ENCODE measurements around the gene TMEM38B.

The TMEM38B gene, protein sequence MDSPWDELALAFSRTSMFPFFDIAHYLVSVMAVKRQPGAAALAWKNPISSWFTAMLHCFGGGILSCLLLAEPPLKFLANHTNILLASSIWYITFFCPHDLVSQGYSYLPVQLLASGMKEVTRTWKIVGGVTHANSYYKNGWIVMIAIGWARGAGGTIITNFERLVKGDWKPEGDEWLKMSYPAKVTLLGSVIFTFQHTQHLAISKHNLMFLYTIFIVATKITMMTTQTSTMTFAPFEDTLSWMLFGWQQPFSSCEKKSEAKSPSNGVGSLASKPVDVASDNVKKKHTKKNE

DNA sequence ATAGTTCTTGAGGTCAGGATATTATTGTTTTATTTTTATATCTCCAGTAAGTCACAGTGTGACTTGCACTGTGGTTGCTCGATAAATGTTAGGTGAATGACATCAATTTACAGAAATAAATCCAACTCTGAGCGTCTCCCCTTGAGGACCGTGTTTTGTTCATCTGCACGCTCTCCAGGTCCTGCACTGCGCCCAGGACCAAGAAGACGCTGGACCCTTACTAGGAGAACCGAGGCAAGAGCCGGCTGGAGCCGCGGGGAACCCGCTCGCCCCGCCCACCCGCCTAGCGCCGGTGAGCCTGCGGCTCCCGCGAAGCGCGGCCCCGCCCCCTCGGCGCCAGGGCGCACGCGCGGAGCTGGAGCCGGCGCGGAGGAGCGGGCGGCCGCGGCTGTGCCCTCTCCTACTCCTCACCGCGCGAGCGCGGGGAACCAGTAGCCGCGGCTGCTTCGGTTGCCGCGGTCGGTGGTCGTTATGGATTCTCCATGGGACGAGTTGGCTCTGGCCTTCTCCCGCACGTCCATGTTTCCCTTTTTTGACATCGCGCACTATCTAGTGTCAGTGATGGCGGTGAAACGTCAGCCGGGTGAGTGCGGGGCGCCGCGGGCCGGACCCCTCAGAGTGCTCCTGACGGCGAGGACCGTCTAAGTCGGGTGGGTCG lies at the start of gene TMEM38B:
Gene TMEM38B (plus strand): TSS at position 352 of the 658 bp plus-strand sequence. CDS start 120 bp downstream, at position 472.
- DNase-seq (ENCODE audit: low spot score): peak; percentile 99

DNA sequence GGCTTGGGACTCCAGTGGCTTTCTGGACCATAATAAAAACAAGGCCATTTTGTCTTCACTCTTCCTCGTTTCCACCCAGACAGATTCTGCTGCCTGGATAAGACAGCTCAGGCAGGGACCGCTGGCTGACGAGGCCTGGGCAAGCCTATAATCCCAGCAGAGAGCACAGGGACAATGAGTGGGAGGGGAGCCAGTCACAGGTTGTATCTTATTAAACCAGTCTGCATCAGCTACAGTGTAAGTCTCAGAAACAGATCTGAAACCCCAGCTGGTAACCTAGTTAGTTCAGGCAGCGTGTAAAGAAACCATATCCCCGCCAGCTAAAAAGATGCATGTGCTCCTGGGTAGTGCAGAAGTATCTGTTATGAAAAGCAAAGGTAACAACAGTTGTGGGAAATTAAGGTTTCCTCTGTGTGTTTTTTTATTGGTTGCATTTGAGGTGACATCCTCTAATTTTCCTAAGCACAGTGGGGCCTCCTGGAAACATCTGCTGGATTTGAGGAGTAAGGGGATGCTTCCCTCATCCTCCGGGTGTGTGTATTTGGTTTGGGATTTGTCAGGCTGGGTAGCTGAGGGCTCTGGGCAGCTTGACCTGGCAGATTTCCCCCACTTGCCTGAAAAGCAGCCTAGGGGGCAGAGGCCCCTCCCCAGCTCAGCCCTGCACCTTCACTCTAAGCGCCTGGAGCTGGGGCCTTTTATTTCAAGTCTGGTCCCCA lies 47.3 kb upstream of the TMEM38B start:
- peak; percentile 73 for DNase-seq (ENCODE audit: low spot score)

DNA sequence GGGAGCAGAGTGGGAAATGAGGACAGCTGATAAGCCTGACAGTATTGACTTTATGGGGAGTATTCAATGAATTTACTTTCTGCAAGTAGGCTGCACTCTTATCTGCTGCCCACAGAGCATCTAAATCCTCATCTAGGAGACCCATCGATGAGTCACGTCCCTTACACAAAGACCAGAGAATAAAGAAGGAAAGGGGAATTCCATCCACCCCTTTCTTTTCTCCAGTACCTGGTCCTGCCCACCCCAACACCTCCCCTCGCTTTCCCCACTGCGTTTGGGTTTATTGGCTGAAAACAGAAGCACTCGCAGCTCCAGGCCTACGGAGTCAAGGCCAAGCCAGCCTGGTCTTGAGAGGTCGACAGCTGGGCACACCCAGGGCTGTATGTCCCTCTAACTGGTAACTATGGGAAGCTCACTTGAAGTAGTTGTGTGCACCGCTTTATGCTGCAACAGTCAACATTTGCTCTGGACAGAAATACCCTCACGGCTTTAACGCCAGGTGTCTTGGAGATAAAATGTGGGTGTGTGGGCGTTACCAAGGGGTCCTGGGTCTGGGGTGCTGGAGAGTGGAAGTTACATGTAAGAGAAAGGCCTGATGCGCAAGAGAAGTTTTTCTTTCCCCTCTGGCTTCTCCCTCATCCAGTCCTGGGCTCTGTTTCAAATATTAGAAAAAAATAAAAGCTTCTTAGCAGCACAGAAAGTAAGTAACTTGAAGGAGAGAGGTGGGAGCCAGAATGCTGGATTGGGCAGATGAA lies 46.6 kb upstream of the TMEM38B start:
- DNase-seq (ENCODE audit: low spot score): no peak

DNA sequence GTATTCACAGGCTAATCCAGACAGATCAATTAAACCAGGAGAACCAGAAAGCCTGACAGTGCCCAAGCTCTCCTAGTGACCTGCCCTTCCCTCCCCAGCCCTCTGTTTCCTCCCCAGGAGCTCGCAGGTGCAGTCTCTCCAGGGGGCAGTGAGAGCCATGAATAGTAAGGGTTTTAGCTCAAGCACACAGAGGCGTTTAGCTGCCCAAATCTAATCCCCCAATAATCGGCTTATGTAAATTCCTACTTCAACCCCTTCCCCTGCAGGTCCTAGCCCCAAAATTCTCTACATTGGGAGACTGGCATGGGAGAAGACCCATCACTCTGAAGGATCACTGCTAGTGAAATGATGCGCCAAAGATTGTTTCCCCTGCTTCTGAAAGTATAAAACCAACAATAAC lies 42.5 kb upstream of the TMEM38B start:
- DNase-seq (ENCODE audit: low spot score): peak; percentile 68

DNA sequence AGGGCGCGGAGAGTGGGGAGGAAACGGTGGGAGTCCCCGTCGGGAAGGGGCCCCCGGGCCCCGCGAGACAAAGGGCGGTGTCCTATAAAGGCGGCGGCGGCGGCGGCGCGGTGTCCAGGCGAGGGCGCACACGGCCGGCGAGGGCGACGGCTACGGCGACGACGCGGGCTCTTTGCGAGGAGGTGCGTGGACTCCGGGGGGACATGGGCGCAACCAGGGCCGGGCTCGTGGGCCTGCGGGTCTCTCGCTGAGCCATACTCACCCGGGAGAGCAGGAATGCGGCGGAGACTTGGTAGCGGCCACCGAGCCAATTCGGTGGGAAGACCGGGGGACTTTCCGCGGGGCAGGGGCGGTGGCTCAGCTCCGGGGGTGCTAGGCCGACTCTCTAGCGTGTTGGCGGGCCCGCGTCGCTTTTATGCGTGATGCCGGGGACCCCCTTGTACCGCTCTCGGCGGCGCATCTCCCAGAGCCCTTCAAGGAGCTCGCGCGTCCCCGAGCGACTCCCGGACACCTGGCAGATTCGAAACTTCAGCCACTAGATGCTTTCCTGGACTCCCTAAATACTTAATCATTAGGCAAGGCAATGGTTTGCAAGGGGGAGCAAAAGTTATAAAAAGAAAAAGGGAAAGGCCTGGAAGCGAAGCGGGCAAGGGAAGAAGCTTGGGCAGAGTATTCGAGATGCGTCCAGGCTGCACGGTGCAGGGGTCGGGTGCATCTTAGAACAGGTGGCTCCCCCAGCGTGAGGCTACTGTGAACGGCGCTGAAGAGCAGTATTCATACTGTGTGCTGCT lies 38.0 kb upstream of the TMEM38B start:
- DNase-seq (ENCODE audit: low spot score): peak; percentile 81

DNA sequence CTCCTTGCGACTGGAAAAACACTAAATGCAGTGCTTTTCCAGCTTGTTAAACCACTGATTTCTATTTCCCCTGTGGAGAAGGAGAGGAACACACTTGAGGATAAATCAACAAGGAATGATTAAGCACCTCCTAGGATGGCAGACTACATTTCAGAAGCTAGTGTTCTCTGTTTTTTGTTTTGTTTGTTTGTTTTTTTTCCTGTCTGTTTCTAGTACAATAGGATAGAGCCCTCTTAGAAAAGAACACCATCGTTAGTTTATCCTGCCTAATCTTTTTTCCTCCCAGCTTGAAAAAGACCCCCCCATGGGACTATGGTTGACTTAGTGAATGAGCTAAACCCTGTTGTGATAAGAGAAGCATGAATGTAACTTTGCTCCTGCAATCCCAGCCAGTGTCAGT lies 36.0 kb upstream of the TMEM38B start:
- DNase-seq (ENCODE audit: low spot score): no peak

DNA sequence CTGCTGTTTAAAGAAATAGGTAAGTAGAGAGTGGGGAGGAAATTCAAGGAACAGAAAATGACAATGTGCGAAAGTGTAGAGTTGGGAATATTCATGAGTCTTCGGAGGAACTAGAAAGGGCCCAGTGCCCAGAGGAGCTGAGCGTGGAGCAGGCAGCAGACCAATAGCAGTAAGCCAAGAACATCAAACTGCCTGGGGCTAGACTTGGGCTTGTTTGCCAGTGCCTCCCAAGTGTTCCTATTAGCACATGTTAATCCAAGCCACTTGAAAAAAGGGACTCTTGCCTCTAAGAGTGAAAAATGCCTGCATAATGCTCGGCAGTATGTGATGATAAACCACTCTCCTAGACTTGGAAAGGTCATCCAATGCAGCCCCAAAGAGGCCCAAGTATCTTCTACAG lies 33.3 kb upstream of the TMEM38B start:
- DNase-seq (ENCODE audit: low spot score): no peak

DNA sequence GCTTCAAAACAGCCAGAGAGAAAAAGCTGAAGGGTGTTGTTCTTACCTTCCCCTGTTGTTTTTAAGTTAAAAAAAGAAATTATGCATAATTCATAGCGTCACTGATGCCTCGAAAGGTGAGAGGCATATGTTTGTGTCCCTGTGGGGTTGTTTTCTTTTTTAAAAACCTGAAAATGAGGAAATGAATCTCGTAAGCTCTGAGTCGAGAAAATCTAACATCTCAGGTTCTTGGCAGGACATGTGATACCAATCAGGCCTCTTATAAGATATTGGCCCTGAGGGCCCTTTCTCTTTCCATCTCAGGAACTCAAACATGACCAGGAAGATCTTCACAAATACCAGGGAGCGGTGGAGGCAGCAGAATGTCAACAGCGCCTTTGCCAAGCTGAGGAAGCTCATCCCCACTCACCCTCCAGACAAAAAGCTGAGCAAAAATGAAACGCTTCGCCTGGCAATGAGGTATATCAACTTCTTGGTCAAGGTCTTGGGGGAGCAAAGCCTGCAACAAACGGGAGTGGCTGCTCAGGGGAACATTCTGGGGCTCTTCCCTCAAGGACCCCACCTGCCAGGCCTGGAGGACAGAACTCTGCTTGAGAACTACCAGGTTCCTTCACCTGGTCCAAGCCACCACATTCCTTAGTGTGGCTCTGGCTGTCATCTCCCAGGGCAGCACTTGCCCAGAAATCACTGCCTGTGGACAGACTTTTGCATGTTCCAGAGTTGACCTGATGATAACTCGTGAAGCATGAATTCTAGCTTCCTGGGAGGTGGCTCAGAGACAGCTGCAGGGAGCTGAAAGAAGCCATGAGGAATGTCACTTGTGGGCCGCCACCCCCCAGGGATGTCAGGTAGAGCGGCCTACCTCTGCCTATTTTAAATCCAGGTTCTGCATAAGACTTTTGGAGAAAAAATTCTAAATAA lies 31.9 kb upstream of the TMEM38B start, which contains the start of gene TAL2:
Gene TAL2 (plus strand): TSS at position 274 of the 921 bp plus-strand sequence. CDS start 40 bp downstream, at position 314.
- DNase-seq (ENCODE audit: low spot score): no peak

DNA sequence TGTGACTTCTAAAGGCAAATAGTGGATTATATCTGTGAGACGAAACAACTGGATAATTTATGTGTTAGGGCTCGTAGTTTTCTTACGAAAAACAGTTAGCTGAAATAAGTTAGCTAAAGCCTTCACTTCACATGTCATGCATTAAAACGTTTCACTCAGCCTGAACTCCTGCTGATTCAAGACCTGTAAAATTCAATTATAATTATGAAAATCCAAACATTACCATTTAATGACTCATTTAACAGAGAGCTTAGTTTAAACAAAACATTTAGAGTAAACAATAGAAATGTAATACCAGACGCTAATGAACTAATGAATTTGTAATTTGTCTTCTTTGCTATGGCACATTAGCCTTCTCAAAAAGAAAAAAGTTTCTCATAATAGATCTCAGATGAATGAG lies 30.4 kb upstream of the TMEM38B start:
- DNase-seq (ENCODE audit: low spot score): no peak

DNA sequence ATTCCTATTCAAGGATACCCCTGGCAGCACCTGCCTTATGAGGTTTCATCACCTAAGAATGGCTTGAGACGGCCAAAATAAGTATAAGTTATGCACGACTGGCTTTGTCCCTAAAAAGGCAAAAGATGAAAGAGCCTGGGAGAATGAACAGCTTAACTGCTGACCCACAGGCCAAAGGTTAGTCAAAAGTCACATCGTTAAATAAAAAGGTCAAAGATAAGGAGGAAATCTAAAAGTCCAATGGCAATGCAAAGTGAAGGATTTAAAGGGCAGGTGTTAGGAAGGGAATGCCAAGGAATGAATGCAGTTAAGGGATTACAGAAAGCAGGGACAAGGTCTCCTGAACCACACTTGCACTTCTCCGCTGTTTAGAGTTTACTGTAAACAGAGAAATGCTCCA lies 26.5 kb upstream of the TMEM38B start:
- no peak for DNase-seq (ENCODE audit: low spot score)

DNA sequence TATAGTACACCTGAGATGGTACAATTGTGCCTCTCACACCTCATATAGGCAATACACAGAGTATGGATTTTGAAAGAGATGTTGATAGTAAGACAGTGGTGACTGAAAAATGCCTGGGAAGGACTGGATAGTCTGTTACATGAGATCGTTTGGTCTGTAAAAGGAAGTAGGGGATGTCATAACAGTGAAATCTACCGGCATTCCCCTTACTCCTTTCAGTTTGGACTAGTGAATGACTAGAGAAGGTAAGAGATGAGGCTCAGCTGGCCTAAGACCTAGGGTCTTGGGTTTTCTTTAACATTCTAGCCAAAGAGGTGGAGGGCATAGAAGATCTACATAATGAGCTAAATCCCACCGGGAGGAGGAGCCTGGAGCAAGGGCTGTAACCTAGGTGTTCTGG lies 24.0 kb upstream of the TMEM38B start:
- no peak for DNase-seq (ENCODE audit: low spot score)

DNA sequence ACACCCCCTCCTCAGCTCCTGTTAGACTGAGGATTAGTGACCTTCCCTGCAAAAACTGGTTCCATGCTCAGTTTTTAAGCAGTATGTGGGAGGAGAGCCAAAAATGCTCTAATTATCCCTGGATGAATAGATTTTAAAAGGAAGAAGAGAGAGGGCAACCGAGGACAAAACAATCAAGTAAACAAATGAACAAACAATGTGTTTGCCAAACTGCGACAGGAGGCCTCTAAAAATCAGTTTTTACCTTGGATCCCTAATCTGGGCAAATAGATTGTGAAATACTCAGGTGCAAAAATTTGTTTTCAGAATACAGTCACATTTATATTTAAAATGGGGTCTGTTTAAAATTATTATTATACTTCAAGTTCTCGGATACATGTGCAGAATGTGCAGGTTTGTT lies 23.6 kb upstream of the TMEM38B start:
- no peak for DNase-seq (ENCODE audit: low spot score)

DNA sequence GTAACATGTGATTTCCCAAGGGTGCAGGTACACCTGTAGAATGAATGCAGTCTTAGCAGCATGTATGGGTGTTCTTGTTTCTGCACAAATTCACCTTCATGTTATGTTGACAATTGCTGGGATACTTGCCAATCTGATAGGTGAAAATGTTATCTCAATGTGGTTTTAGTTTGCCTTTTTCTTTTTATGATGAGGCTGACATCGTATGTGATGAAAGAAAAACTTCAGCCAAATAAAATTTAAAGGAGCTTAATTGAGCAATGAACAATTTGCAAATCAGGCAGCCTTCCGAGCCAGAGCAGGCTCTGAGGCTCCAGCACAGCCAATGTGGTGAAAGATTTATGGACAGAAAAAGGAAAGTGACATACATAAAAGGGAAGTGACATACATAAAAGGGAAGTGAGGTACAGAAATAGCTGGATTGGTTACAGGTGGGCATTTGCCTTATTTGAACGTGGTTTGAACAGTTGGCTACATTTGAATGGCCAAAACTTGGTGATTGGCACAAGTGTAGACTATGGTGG lies 21.6 kb upstream of the TMEM38B start:
- no peak for DNase-seq (ENCODE audit: low spot score)

DNA sequence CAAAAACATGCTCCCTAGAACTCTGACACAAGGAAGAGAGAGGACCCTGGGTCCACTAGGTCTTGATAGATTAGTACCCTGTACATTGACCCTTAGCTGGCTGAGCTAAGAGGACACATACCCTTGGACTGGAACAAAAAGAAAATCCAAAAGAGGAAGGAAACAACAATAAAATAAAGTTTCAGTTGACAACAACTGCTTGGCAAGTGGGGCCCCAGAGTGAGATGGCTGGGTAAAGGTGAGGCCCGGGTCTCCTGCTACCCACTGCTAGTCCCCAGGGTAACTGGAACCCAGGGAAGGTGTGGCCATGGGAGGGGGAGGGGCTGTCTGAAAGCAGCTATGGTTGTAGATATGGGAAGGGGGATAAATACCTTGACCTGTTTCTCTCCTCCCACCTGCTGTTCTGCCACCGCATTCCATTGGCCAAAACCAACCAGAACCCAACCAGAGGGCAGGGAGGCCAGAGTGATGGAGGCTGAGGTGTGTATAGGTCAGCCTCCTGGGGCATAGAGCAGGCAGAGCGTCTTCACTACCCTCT lies 20.4 kb upstream of the TMEM38B start:
- no peak for DNase-seq (ENCODE audit: low spot score)

DNA sequence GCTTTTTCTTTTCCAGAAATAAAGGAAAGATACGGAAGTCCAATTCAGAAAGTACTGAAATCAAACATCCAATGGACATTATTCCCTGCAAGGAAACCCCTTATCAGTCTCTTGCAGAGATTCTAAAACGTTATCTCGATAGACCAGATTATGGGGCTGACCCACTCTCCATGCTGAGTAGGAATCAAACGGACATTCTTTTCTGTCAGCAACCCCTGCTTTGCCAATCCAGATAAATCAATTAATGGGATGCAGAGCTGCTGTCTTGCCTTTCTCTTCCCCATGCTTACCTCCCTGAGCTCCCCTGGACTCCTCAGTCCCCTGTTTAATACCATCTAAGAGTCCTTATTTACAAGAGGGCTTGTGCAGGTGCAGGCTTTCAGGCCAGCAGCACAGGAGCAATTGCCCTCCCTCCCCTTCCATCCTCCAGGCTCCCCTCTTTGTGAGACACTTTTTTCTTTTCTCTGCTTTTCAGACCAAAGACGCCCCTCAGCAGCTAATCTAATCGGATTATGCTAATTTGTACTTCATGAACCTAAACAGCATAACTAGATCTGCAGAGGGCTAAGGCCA lies 17.9 kb upstream of the TMEM38B start:
- peak; percentile 43 for DNase-seq (ENCODE audit: low spot score)

DNA sequence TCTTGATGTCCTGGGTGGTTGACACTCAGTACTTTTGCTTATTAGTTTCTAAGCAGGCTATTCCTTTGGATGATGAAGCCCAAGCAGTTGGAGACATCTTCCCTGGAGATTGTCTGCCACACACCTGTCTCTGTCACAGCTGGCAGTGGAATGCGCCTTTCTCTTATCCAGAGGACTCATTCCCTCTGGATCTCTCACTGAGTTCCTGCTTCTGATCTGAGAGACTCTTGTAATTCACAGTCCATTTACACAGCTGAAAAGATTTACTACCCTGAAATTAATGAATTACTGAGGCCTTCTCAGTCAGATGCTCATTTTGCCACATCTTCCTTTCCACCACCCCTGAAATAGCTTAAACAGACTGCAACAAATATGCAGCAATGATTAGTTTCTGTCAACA lies 16.2 kb upstream of the TMEM38B start:
- DNase-seq (ENCODE audit: low spot score): no peak

DNA sequence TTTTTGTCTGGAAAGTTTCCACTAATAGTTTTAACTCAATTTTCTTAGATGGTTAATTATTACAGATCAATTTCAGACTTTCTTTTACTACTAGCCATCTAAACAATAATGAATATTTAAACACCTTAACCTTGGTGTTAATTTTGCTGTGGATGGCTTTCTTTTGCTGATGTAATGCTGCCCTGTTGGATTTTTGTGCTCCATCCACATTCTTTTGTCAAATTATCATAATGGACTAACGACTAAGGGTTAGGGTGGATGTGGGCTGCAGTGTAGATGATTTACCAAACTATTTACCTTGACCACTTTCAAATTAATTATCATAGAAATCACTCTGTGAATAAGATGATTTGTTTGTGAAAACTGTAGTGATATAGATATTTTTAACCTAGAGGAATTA lies 15.6 kb upstream of the TMEM38B start:
- DNase-seq (ENCODE audit: low spot score): no peak

DNA sequence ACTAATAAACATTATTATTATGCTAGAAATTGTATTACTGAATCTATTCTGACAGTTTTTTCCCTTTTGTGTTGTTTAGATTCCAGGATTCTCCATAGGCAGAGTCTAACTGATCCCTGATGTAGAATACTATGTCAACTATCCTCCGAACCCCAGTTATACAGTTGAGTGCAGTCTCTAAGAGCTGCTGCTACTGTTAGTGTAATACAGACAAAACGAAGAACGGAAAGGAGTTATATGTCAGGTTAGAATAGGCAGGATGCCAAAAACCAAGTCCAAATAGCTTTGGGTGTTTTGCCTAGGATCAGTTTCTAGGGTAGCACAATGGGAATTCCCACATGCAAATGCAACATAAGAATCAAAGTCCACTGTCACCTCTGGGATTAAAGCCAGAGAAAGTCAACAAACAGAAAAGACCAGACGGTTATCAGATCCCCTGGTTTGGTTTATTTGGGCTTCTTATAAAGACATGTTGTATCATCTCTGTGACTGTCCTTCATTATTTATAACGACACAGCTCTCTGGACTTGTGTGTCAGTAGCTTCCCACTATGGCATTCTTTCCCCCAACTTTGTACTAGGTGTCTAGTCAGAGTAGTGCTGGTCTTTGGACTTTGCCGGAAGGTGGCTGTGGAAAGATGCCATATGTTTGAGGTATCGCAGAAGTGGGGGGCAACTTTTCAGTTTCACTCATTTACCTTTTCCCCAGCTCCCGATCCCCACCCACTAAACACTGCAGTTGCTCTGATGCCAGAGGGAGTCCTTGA lies 14.9 kb upstream of the TMEM38B start:
- no peak for DNase-seq (ENCODE audit: low spot score)

DNA sequence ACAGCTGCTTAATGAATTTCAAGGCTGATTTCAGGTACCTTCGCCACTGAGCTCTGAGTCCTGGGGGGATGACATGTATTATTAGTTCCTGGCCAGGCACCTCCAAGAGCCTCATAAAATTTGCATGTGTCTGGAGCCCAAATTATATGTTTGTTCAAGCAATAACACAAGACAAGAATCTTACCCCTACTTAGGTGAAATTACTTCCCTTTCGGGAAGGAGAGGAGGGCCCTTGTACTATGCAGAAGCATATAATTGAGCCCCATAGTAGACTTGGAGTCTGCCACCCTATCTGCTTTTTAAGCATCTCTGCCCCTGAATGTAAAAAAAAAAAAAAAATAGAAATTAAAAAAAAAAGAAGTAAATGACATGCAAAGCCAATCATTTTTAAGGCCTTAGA lies 13.0 kb upstream of the TMEM38B start:
- DNase-seq (ENCODE audit: low spot score): no peak
